Mesenteric fat pad (tissue), 1 donor: ENCODE results near the gene GNG13. TPM values are rescaled to one million over a fixed set of nuclear protein-coding genes. Genes with fewer than 3 reads are reported as not detected.
"Not testable (repeated sequence)": the region's sequence is repeated elsewhere in the genome, so short reads cannot be mapped to it uniquely, and the experiment has no call there.

Source experiments
- DNase-seq: peaks from one replicate; pipeline ENCODE4 v3.0.0-alpha.2; 2020; ENCODE audit warnings: low spot score
- microRNA-seq: library from miRNA; unstranded; fragments of <30 nt; microRNA quantifications from one replicate; pipeline ENCODE4 v1.2.0, GENCODE V29; 2020; ENCODE audit warnings: borderline number of aligned reads
- total RNA-seq: library from RNA; stranded (reverse); fragmentation: NEBNext Ultra II Directional; extraction: Animal tissue kit (Norgen Biotek cat#: 25700); gene quantifications from one replicate; pipeline ENCODE4 v1.2.1, GENCODE V29; 2021
- donor health status: DM: yes; HTN: yes; CAD: no.

The GNG13 gene
- total RNA-seq, 1 donor from 2014 or later = not detected

GRCh38 chr16:763369-764183, 37.0 kb downstream of the GNG13 start:
- no peak for DNase-seq

- DNase-seq = no peak
Measured at GRCh38 chr16:762595-763268, 37.8 kb downstream of the GNG13 start.

- DNase-seq = no peak
Measured at GRCh38 chr16:761625-762513, 38.7 kb downstream of the GNG13 start.

GRCh38 chr16:760545-761343, 39.8 kb downstream of the GNG13 start, which contains the start of gene MSLN:
Gene MSLN (plus strand): TSS chr16:760734. CDS start chr16:762681, 1,947 bp downstream.
- no peak for DNase-seq

- no peak for DNase-seq
Measured at GRCh38 chr16:760065-760464, 40.5 kb downstream of the GNG13 start.

- no peak for DNase-seq
Measured at GRCh38 chr16:759110-759910, 41.2 kb downstream of the GNG13 start.

- DNase-seq = no peak
Measured at GRCh38 chr16:756428-756827, 44.1 kb downstream of the GNG13 start.

GRCh38 chr16:754656-755055, 45.9 kb downstream of the GNG13 start:
- DNase-seq = no peak

- DNase-seq = not testable (repeated sequence)
Measured at GRCh38 chr16:754121-754607, 46.4 kb downstream of the GNG13 start.

GRCh38 chr16:752007-752312, 48.6 kb downstream of the GNG13 start:
- DNase-seq = no peak

- no peak for DNase-seq
Measured at GRCh38 chr16:751152-752006, 49.2 kb downstream of the GNG13 start.

GRCh38 chr16:750485-750884, 50.0 kb downstream of the GNG13 start:
- DNase-seq = no peak

GRCh38 chr16:749010-749409, 51.5 kb downstream of the GNG13 start:
- no peak for DNase-seq

Small RNAs within 50 kb of the gene (microRNA-seq; reads per million reads assigned to microRNA genes)
- gene MIR662 = not detected

Other genes with a start within 250 kb of the GNG13 start
- not detected for gene PRR35, start 240.3 kb downstream of the GNG13 start, total RNA-seq
- gene NHLRC4, start 233.7 kb downstream of the GNG13 start, total RNA-seq = 1.3 TPM
- gene PIGQ, start 230.8 kb downstream of the GNG13 start, total RNA-seq = 32.4 TPM
- 17.3 TPM for gene RAB40C, start 210.7 kb downstream of the GNG13 start, total RNA-seq
- gene WFIKKN1, start 169.7 kb downstream of the GNG13 start, total RNA-seq = 0.55 TPM
- gene METTL26, start 164.4 kb downstream of the GNG13 start, total RNA-seq = 62.2 TPM
- 34.7 TPM for gene MCRIP2, start 158.9 kb downstream of the GNG13 start, total RNA-seq
- 21.1 TPM for gene WDR90, start 151.4 kb downstream of the GNG13 start, total RNA-seq
- 73.9 TPM for gene RHOT2, start 132.6 kb downstream of the GNG13 start, total RNA-seq
- 0.84 TPM for gene RHBDL1, start 125.1 kb downstream of the GNG13 start, total RNA-seq
- 109 TPM for gene STUB1, start 120.3 kb downstream of the GNG13 start, total RNA-seq
- gene JMJD8, start 116.4 kb downstream of the GNG13 start, total RNA-seq = 55.3 TPM
- 8.1 TPM for gene WDR24, start 110.3 kb downstream of the GNG13 start, total RNA-seq
- gene FBXL16, start 94.9 kb downstream of the GNG13 start, total RNA-seq = not detected
- 30.3 TPM for gene METRN, start 85.6 kb downstream of the GNG13 start, total RNA-seq
- gene ANTKMT, start 79.6 kb downstream of the GNG13 start, total RNA-seq = 30.9 TPM
- gene CCDC78, start 74.3 kb downstream of the GNG13 start, total RNA-seq = 1.0 TPM
- gene HAGHL, start 73.6 kb downstream of the GNG13 start, total RNA-seq = 7.4 TPM
- 21.0 TPM for gene CIAO3, start 59.7 kb downstream of the GNG13 start, total RNA-seq
- not detected for gene MSLN, start 40.0 kb downstream of the GNG13 start, total RNA-seq
- gene RPUSD1, start 12.4 kb downstream of the GNG13 start, total RNA-seq = 16.8 TPM
- gene CHTF18, start 12.1 kb downstream of the GNG13 start, total RNA-seq = 5.6 TPM
- gene LMF1, start 170.2 kb upstream of the GNG13 start, total RNA-seq = 16.0 TPM
- 1.3 TPM for gene SOX8, start 181.0 kb upstream of the GNG13 start, total RNA-seq